CD14-positive monocyte (primary cell): Measurements from ENCODE around the gene CHST11. TPM values are rescaled to one million over a fixed set of nuclear protein-coding genes. Genes with fewer than 3 reads are reported as not detected.

Source experiments
- DNase-seq, 3 donors: peaks; one replicate each; pipeline ENCODE4 v3.0.0-alpha.2; 2011 to 2022
- H2AFZ ChIP-seq: 2 replicates; pipeline ENCODE4 v1.6.0; 2012; ENCODE audit warnings: mild to moderate bottlenecking, low read depth, low read length, inconsistent platforms; ENCODE audit not compliant: insufficient read depth, poor library complexity, severe bottlenecking
- H3K27ac ChIP-seq, 2 donors: 1 replicate in 1 of 2; 2 replicates in 1 of 2; pipeline ENCODE4 v1.5.1; 2012 to 2013; ENCODE audit warnings: low read length in 2 of 2, control low read depth in 1 of 2, inconsistent platforms in 1 of 2, low read depth in 1 of 2, mild to moderate bottlenecking in 1 of 2
- H3K27me3 ChIP-seq, 2 donors: one replicate each; pipeline versions ENCODE4 v1.6.0 to v1.6.1; 2011 to 2013; ENCODE audit warnings: low read length in 2 of 2; ENCODE audit not compliant: control insufficient read depth in 2 of 2, insufficient read depth in 2 of 2
- H3K36me3 ChIP-seq, 2 donors: replicated peaks in 1 of 2; 1 replicate in 1 of 2; 2 replicates in 1 of 2; pipeline versions ENCODE4 v1.5.1 to v1.6.1; 2012 to 2013; ENCODE audit warnings: low read length in 2 of 2, control low read depth in 1 of 2, inconsistent platforms in 1 of 2, mild to moderate bottlenecking in 1 of 2; ENCODE audit not compliant: insufficient read depth in 2 of 2, control insufficient read depth in 1 of 2
- H3K4me1 ChIP-seq, 2 donors: 1 replicate in 1 of 2; 2 replicates in 1 of 2; pipeline versions ENCODE4 v1.5.1 to v1.6.1; 2012 to 2013; ENCODE audit warnings: low read length in 2 of 2, control low read depth in 1 of 2, inconsistent platforms in 1 of 2, mild to moderate bottlenecking in 1 of 2, moderate library complexity in 1 of 2; ENCODE audit not compliant: insufficient read depth in 2 of 2, control insufficient read depth in 1 of 2
- H3K4me2 ChIP-seq: replicated peaks from 2 replicates; pipeline ENCODE3; 2012; ENCODE audit warnings: low read length, moderate library complexity, mild to moderate bottlenecking; ENCODE audit not compliant: poor library complexity, severe bottlenecking; ENCODE audit errors: extremely low read depth
- H3K4me3 ChIP-seq, 3 experiments: fragments of 200-600 bp in 1 of 3; sonication (generic) in 1 of 3; replicated peaks in 1 of 3; 1 replicate in 2 of 3; 2 replicates in 1 of 3; pipeline ENCODE4 v1.5.1; 2011 to 2013; ENCODE audit warnings: low read length in 3 of 3, mild to moderate bottlenecking in 3 of 3, control low read depth in 2 of 3, low read depth in 2 of 3, inconsistent platforms in 1 of 3, moderate library complexity in 1 of 3
- H3K79me2 ChIP-seq: 2 replicates; pipeline ENCODE4 v1.6.0; 2012; ENCODE audit warnings: mild to moderate bottlenecking, control low read depth, inconsistent platforms, low read length, moderate library complexity; ENCODE audit not compliant: insufficient read depth
- H3K9ac ChIP-seq: 2 replicates; pipeline ENCODE4 v1.6.0; 2017; ENCODE audit warnings: low read length, mild to moderate bottlenecking; ENCODE audit not compliant: insufficient read depth, poor library complexity, severe bottlenecking
- H3K9me3 ChIP-seq, 2 donors: replicated peaks in 1 of 2; 1 replicate in 1 of 2; 2 replicates in 1 of 2; pipeline versions ENCODE4 v1.5.1 to v1.6.1; 2012 to 2013; ENCODE audit warnings: low read length in 2 of 2, control low read depth in 1 of 2; ENCODE audit not compliant: control insufficient read depth in 1 of 2, insufficient read depth in 1 of 2
- H4K20me1 ChIP-seq: 2 replicates; pipeline ENCODE4 v1.6.0; 2012; ENCODE audit warnings: mild to moderate bottlenecking, low read length, control low read depth, moderate library complexity; ENCODE audit not compliant: insufficient read depth
- H3K27ac Mint-ChIP-seq, 7 donors: one replicate each; pipeline ENCODE4 v1.8.0; 2020; ENCODE audit warnings: mild to moderate bottlenecking in 7 of 7, mixed read lengths in 7 of 7, moderate library complexity in 6 of 7, inconsistent platforms in 2 of 7
- H3K27me3 Mint-ChIP-seq, 3 donors: one replicate each; pipeline ENCODE4 v1.8.0; 2021 to 2022; ENCODE audit warnings: low read depth in 3 of 3, mild to moderate bottlenecking in 3 of 3, mixed read lengths in 3 of 3, moderate library complexity in 3 of 3, inconsistent platforms in 1 of 3
- H3K36me3 Mint-ChIP-seq, 2 donors: one replicate each; pipeline ENCODE4 v1.8.0; 2020; ENCODE audit warnings: mixed read lengths in 2 of 2, inconsistent platforms in 1 of 2, mild to moderate bottlenecking in 1 of 2
- H3K4me1 Mint-ChIP-seq: one replicate; pipeline ENCODE4 v1.8.0; 2020; ENCODE audit warnings: mild to moderate bottlenecking, mixed read lengths
- H3K4me3 Mint-ChIP-seq, 2 donors: one replicate each; pipeline ENCODE4 v1.8.0; 2020; ENCODE audit warnings: mild to moderate bottlenecking in 2 of 2, mixed read lengths in 2 of 2, moderate library complexity in 1 of 2
- H3K9me3 Mint-ChIP-seq, 7 donors: one replicate each; pipeline ENCODE4 v1.8.0; 2020 to 2022; ENCODE audit warnings: mixed read lengths in 7 of 7, mild to moderate bottlenecking in 6 of 7, moderate library complexity in 6 of 7, inconsistent platforms in 2 of 7
- CTCF ChIP-seq: fragments of 200-600 bp; IDR thresholded peaks from one replicate; pipeline ENCODE4 v1.8.0; 2022; ENCODE audit warnings: antibody characterized with exemption, mild to moderate bottlenecking
- WGBS: methylation state at CpG from one replicate; pipeline ENCODE4 v1.1.5; 2013; ENCODE audit warnings: missing lambda C conversion rate; ENCODE audit not compliant: insufficient coverage; 5-methylcytosine and 5-hydroxymethylcytosine counted together
- intact Hi-C, 2 donors: fragments of 100-400 bp; cut with micrococcal nuclease; formaldehyde crosslinking; loops; one replicate each; pipeline versions ENCODE4 v1.15.0 to v1.15.1; 2023
- polyA plus RNA-seq, 3 donors: library from polyadenylated mRNA; depleted of rRNA in 1 of 3; unstranded in 2 of 3; stranded (reverse) in 1 of 3; fragments of 300-500 nt in 2 of 3; fragments of >200 nt in 1 of 3; fragmentation: Illumina TruSeq in 2 of 3; gene quantifications; 1 replicate in 2 of 3; 2 replicates in 1 of 3; pipeline ENCODE4 v1.2.3, GENCODE V29; 2012 to 2021

The CHST11 gene
- polyA plus RNA-seq, 3 donors: 44.4 to 66.6 (median 48.4) TPM

- Histone ChIP-seq H3K27ac (no peak overlapping the region), H3K79me2 (peaks cover 100% of the 10 kb centered on the region), H2AFZ (no peak overlapping the region), H3K9ac (no peak overlapping the region), H3K4me2 (no peak overlapping the region), H3K27me3 (no peaks in the 10 kb centered on the region), H3K4me1 (peaks cover 63 to 65% of the 10 kb centered on the region in 2 donors), H3K36me3 (peaks cover 2 to 26% of the 10 kb centered on the region in 2 donors), H3K9me3 (no peaks in the 10 kb centered on the region), H4K20me1 (peaks cover 100% of the 10 kb centered on the region), H3K4me3 (no peak overlapping the region)
- Mint-ChIP-seq H3K27me3 (peaks cover 0 to 4% (median 0%) of the 10 kb centered on the region in 3 donors), H3K4me1 (peaks cover 94% of the 10 kb centered on the region), H3K27ac (peak overlapping the region in 2 of 7 donors; percentile 14 to 37), H3K4me3 (no peak overlapping the region), H3K9me3 (no peaks in the 10 kb centered on the region), H3K36me3 (peaks cover 53 to 63% of the 10 kb centered on the region in 2 donors)
- no peak for TF ChIP-seq CTCF
- WGBS: 67% methylated on average over 3 of the region's 13 CpGs
- intact Hi-C loops: no loop called here
- DNase-seq: no peak
These were observed 29.1 kb downstream of the CHST11 start for GRCh38 chr12:104485651-104486362.

- H3K4me3 Mint-ChIP-seq: no peak overlapping the region
- peaks cover 59 to 66% of the 10 kb centered on the region in 2 donors for H3K36me3 Mint-ChIP-seq
- no peak overlapping the region for H3K4me3 ChIP-seq
- peaks cover 100% of the 10 kb centered on the region for H4K20me1 ChIP-seq
- peak overlapping the region in 3 of 7 donors; percentile 14 to 40 (median 28) for H3K27ac Mint-ChIP-seq
- H3K27ac ChIP-seq: peak overlapping the region in 1 of 2 donors; percentile 9
- H3K27me3 Mint-ChIP-seq: peaks cover 0 to 4% (median 0%) of the 10 kb centered on the region in 3 donors
- H3K27me3 ChIP-seq: no peaks in the 10 kb centered on the region
- WGBS: 93% methylated on average over 4 of the region's 7 CpGs
- H2AFZ ChIP-seq: no peak overlapping the region
- no peak for DNase-seq
- no peaks in the 10 kb centered on the region for H3K9me3 ChIP-seq
- peaks cover 58 to 63% of the 10 kb centered on the region in 2 donors for H3K4me1 ChIP-seq
- no peaks in the 10 kb centered on the region for H3K9me3 Mint-ChIP-seq
- no peak overlapping the region for H3K4me2 ChIP-seq
- H3K4me1 Mint-ChIP-seq: peaks cover 93% of the 10 kb centered on the region
- H3K36me3 ChIP-seq: peaks cover 3 to 27% of the 10 kb centered on the region in 2 donors
- H3K79me2 ChIP-seq: peaks cover 100% of the 10 kb centered on the region
- no peak for TF ChIP-seq CTCF
- intact Hi-C loops: no loop called here
- H3K9ac ChIP-seq: no peak overlapping the region
These were observed 29.6 kb downstream of the CHST11 start for GRCh38 chr12:104486363-104486750.
